CD14-positive monocyte (primary cell): Measurements from ENCODE around the gene LETMD1. TPM values are rescaled to one million over a fixed set of nuclear protein-coding genes. Genes with fewer than 3 reads are reported as not detected.

ENCODE experiments used
- DNase-seq, 3 donors: peaks; one replicate each; pipeline ENCODE4 v3.0.0-alpha.2; 2011 to 2022
- H2AFZ ChIP-seq: 2 replicates; pipeline ENCODE4 v1.6.0; 2012; ENCODE audit warnings: mild to moderate bottlenecking, low read depth, low read length, inconsistent platforms; ENCODE audit not compliant: insufficient read depth, poor library complexity, severe bottlenecking
- H3K27ac ChIP-seq, 2 donors: 1 replicate in 1 of 2; 2 replicates in 1 of 2; pipeline ENCODE4 v1.5.1; 2012 to 2013; ENCODE audit warnings: low read length in 2 of 2, control low read depth in 1 of 2, inconsistent platforms in 1 of 2, low read depth in 1 of 2, mild to moderate bottlenecking in 1 of 2
- H3K27me3 ChIP-seq, 2 donors: one replicate each; pipeline versions ENCODE4 v1.6.0 to v1.6.1; 2011 to 2013; ENCODE audit warnings: low read length in 2 of 2; ENCODE audit not compliant: control insufficient read depth in 2 of 2, insufficient read depth in 2 of 2
- H3K36me3 ChIP-seq, 2 donors: replicated peaks in 1 of 2; 1 replicate in 1 of 2; 2 replicates in 1 of 2; pipeline versions ENCODE4 v1.5.1 to v1.6.1; 2012 to 2013; ENCODE audit warnings: low read length in 2 of 2, control low read depth in 1 of 2, inconsistent platforms in 1 of 2, mild to moderate bottlenecking in 1 of 2; ENCODE audit not compliant: insufficient read depth in 2 of 2, control insufficient read depth in 1 of 2
- H3K4me1 ChIP-seq, 2 donors: 1 replicate in 1 of 2; 2 replicates in 1 of 2; pipeline versions ENCODE4 v1.5.1 to v1.6.1; 2012 to 2013; ENCODE audit warnings: low read length in 2 of 2, control low read depth in 1 of 2, inconsistent platforms in 1 of 2, mild to moderate bottlenecking in 1 of 2, moderate library complexity in 1 of 2; ENCODE audit not compliant: insufficient read depth in 2 of 2, control insufficient read depth in 1 of 2
- H3K4me2 ChIP-seq: replicated peaks from 2 replicates; pipeline ENCODE3; 2012; ENCODE audit warnings: low read length, moderate library complexity, mild to moderate bottlenecking; ENCODE audit not compliant: poor library complexity, severe bottlenecking; ENCODE audit errors: extremely low read depth
- H3K4me3 ChIP-seq, 3 experiments: fragments of 200-600 bp in 1 of 3; sonication (generic) in 1 of 3; replicated peaks in 1 of 3; 1 replicate in 2 of 3; 2 replicates in 1 of 3; pipeline ENCODE4 v1.5.1; 2011 to 2013; ENCODE audit warnings: low read length in 3 of 3, mild to moderate bottlenecking in 3 of 3, control low read depth in 2 of 3, low read depth in 2 of 3, inconsistent platforms in 1 of 3, moderate library complexity in 1 of 3
- H3K79me2 ChIP-seq: 2 replicates; pipeline ENCODE4 v1.6.0; 2012; ENCODE audit warnings: mild to moderate bottlenecking, control low read depth, inconsistent platforms, low read length, moderate library complexity; ENCODE audit not compliant: insufficient read depth
- H3K9ac ChIP-seq: 2 replicates; pipeline ENCODE4 v1.6.0; 2017; ENCODE audit warnings: low read length, mild to moderate bottlenecking; ENCODE audit not compliant: insufficient read depth, poor library complexity, severe bottlenecking
- H3K9me3 ChIP-seq, 2 donors: replicated peaks in 1 of 2; 1 replicate in 1 of 2; 2 replicates in 1 of 2; pipeline versions ENCODE4 v1.5.1 to v1.6.1; 2012 to 2013; ENCODE audit warnings: low read length in 2 of 2, control low read depth in 1 of 2; ENCODE audit not compliant: control insufficient read depth in 1 of 2, insufficient read depth in 1 of 2
- H4K20me1 ChIP-seq: 2 replicates; pipeline ENCODE4 v1.6.0; 2012; ENCODE audit warnings: mild to moderate bottlenecking, low read length, control low read depth, moderate library complexity; ENCODE audit not compliant: insufficient read depth
- H3K27ac Mint-ChIP-seq, 7 donors: one replicate each; pipeline ENCODE4 v1.8.0; 2020; ENCODE audit warnings: mild to moderate bottlenecking in 7 of 7, mixed read lengths in 7 of 7, moderate library complexity in 6 of 7, inconsistent platforms in 2 of 7
- H3K27me3 Mint-ChIP-seq, 3 donors: one replicate each; pipeline ENCODE4 v1.8.0; 2021 to 2022; ENCODE audit warnings: low read depth in 3 of 3, mild to moderate bottlenecking in 3 of 3, mixed read lengths in 3 of 3, moderate library complexity in 3 of 3, inconsistent platforms in 1 of 3
- H3K36me3 Mint-ChIP-seq, 2 donors: one replicate each; pipeline ENCODE4 v1.8.0; 2020; ENCODE audit warnings: mixed read lengths in 2 of 2, inconsistent platforms in 1 of 2, mild to moderate bottlenecking in 1 of 2
- H3K4me1 Mint-ChIP-seq: one replicate; pipeline ENCODE4 v1.8.0; 2020; ENCODE audit warnings: mild to moderate bottlenecking, mixed read lengths
- H3K4me3 Mint-ChIP-seq, 2 donors: one replicate each; pipeline ENCODE4 v1.8.0; 2020; ENCODE audit warnings: mild to moderate bottlenecking in 2 of 2, mixed read lengths in 2 of 2, moderate library complexity in 1 of 2
- H3K9me3 Mint-ChIP-seq, 7 donors: one replicate each; pipeline ENCODE4 v1.8.0; 2020 to 2022; ENCODE audit warnings: mixed read lengths in 7 of 7, mild to moderate bottlenecking in 6 of 7, moderate library complexity in 6 of 7, inconsistent platforms in 2 of 7
- CTCF ChIP-seq: fragments of 200-600 bp; IDR thresholded peaks from one replicate; pipeline ENCODE4 v1.8.0; 2022; ENCODE audit warnings: antibody characterized with exemption, mild to moderate bottlenecking
- WGBS: methylation state at CpG from one replicate; pipeline ENCODE4 v1.1.5; 2013; ENCODE audit warnings: missing lambda C conversion rate; ENCODE audit not compliant: insufficient coverage; 5-methylcytosine and 5-hydroxymethylcytosine counted together
- intact Hi-C, 2 donors: fragments of 100-400 bp; cut with micrococcal nuclease; formaldehyde crosslinking; loops; one replicate each; pipeline versions ENCODE4 v1.15.0 to v1.15.1; 2023
- polyA plus RNA-seq, 3 donors: library from polyadenylated mRNA; depleted of rRNA in 1 of 3; unstranded in 2 of 3; stranded (reverse) in 1 of 3; fragments of 300-500 nt in 2 of 3; fragments of >200 nt in 1 of 3; fragmentation: Illumina TruSeq in 2 of 3; gene quantifications; 1 replicate in 2 of 3; 2 replicates in 1 of 3; pipeline ENCODE4 v1.2.3, GENCODE V29; 2012 to 2021

Gene LETMD1
- polyA plus RNA-seq, 3 donors = 13.2 to 95.6 (median 16.8) TPM

DNA sequence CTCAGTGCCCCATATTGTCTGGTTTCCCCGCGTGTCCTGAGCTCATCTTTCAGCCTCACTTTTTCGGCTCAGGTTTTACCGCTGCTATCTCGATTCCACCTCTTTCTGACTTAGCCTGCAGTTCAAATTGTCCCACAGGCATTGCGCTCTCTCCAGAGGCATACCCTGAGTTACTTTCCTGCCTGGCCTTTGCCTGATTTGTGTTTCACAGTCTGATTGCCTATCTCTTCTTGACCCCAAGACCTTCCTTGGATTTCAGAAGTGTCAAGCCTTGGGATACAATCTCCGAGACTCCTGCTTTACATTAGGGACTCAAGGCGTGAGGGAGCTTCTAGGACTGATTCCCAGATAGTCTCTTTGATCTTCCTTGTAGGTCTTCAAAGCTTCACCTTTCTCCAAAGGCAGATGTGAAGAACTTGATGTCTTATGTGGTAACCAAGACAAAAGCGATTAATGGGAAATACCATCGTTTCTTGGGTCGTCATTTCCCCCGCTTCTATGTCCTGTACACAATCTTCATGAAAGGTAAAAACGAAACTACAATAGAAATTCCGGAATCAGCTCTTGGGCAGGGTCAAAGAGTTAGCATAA, 629 bp downstream of the LETMD1 start:
- Histone ChIP-seq H3K79me2 (peaks cover 19% of the 10 kb centered on the region), H4K20me1 (no peaks in the 10 kb centered on the region), H2AFZ (peak overlapping the region; percentile 94), H3K27me3 (no peaks in the 10 kb centered on the region), H3K36me3 (peaks cover 18 to 31% of the 10 kb centered on the region in 2 donors), H3K4me1 (peaks cover 18 to 22% of the 10 kb centered on the region in 2 donors), H3K4me3 (peak overlapping the region; percentile 67 to 88 (median 85)), H3K4me2 (peak overlapping the region; percentile 86), H3K9ac (peak overlapping the region; percentile 69), H3K27ac (peak overlapping the region; percentile 90), H3K9me3 (no peaks in the 10 kb centered on the region)
- H3K36me3 Mint-ChIP-seq = peaks cover 22 to 26% of the 10 kb centered on the region in 2 donors
- peak overlapping the region; percentile 93 to 98 for H3K4me3 Mint-ChIP-seq
- peaks cover 0 to 3% (median 0%) of the 10 kb centered on the region in 7 donors for H3K9me3 Mint-ChIP-seq
- H3K4me1 Mint-ChIP-seq = peaks cover 19% of the 10 kb centered on the region
- 20% methylated on average over 8 of the region's 14 CpGs for WGBS
- DNase-seq = no peak
- TF ChIP-seq CTCF = no peak
- H3K27ac Mint-ChIP-seq = peak overlapping the region; percentile 87 to 97 (median 94)
- peaks cover 0 to 2% (median 0%) of the 10 kb centered on the region in 3 donors for H3K27me3 Mint-ChIP-seq
- intact Hi-C loops = loop anchor here (5.0 to 10.0 kb wide), 5 partner anchors 124 to 296 kb away; partner anchors contain the start of genes TFCP2 (in 2 of the 2), ATF1 (in 1 of the 2) and CELA1 (in 1 of the 2)

DNA sequence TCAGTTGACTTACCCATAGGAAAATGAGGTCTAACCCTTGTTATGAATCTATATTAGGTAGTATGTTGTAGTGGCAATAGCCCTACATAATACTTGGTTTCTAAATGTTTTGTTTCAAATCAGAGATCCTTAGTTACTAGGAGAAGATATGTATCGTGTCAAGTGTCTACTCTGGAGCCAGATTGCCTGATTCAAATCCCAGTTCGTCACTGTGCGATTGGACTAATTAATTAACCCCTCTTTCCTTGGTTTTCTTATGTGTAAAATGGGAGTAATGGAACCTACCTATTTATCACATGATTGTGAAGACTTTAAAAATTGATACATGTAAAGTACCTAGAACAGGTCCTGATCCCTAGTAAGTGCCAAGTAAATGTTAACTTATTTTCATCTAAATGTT, 1.4 kb downstream of the LETMD1 start:
- Histone ChIP-seq H3K9me3 (no peaks in the 10 kb centered on the region), H3K4me2 (no peak overlapping the region), H3K79me2 (peaks cover 19% of the 10 kb centered on the region), H3K4me3 (no peak overlapping the region), H4K20me1 (no peaks in the 10 kb centered on the region), H3K27ac (no peak overlapping the region), H3K9ac (no peak overlapping the region), H2AFZ (no peak overlapping the region), H3K4me1 (peaks cover 18 to 22% of the 10 kb centered on the region in 2 donors), H3K36me3 (peaks cover 26 to 39% of the 10 kb centered on the region in 2 donors), H3K27me3 (no peaks in the 10 kb centered on the region)
- WGBS = no CpG with 5 or more reads among the region's 3 CpGs
- peaks cover 0 to under 1% (median 0%) of the 10 kb centered on the region in 3 donors for H3K27me3 Mint-ChIP-seq
- H3K27ac Mint-ChIP-seq = no peak overlapping the region
- intact Hi-C loops = loop anchor here (5.0 to 10.0 kb wide), 5 partner anchors 123 to 295 kb away; partner anchors contain the start of genes TFCP2 (in 2 of the 2), ATF1 (in 1 of the 2) and CELA1 (in 1 of the 2)
- DNase-seq = no peak
- H3K4me3 Mint-ChIP-seq = no peak overlapping the region
- H3K9me3 Mint-ChIP-seq = peaks cover 0 to 3% (median 0%) of the 10 kb centered on the region in 7 donors
- peaks cover 29 to 34% of the 10 kb centered on the region in 2 donors for H3K36me3 Mint-ChIP-seq
- peaks cover 19% of the 10 kb centered on the region for H3K4me1 Mint-ChIP-seq
- TF ChIP-seq CTCF = no peak
